ENCODE results near the gene PIAS1. TPM values are rescaled to one million over a fixed set of nuclear protein-coding genes. Genes with fewer than 3 reads are reported as not detected.

Gene PIAS1
- total and polyA plus RNA-seq, 9 of the 15 experiments (the other 6 are each of a cell fraction or from before 2014, with no cell fraction given) = 18.0 to 59.1 (median 28.5) TPM

DNA sequence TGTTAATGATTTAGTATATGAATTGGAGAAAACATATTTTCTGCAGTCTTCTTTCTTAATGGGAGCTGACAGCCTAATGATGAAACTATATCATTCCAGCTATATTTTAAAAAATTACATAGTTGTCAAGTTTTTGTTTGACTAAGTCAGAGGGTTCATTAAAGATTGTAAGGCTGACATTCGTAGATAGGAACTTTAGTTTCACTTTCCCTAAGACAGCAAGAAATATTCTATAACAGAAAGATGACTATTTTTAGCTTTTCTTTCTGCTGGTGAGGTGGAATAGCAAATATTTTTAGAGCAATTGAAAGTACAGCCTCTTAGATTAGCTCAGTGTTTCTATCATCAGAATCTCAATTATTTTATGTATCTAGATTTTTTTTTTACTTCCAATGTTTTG, 60.2 kb downstream of the PIAS1 start:
- Histone ChIP-seq H2AFZ (ENCODE audit: low read depth, low read length) (no peak overlapping the region), H3K4me3 (peak overlapping the region; percentile 5; the same call in 1 of the 2 replicates), H4K20me1 (replicated peaks; ENCODE audit: control insufficient read depth, insufficient read depth, low read length) (no peaks in the 10 kb centered on the region; the same call in 1 of the 2 replicates), H3K4me2 (ENCODE audit: insufficient read depth, low read length) (peak overlapping the region; percentile 19; the same call in 1 of the 2 replicates), H3K9ac (ENCODE audit: insufficient read depth in 1 of 2, low read depth in 2 of 2, low read length in 2 of 2) (peak overlapping the region in 1 of 2 experiments; percentile 28; a peak in 2 of 4 replicates), H3K79me2 (ENCODE audit: control insufficient read depth, insufficient read depth, low read length) (peaks cover 84% of the 10 kb centered on the region), H3K27ac (ENCODE audit: extremely low read depth, low read depth, low read length) (peak overlapping the region; percentile 51; the same call in 1 of the 3 replicates), H3K27me3 (ENCODE audit: control insufficient read depth in 2 of 2, insufficient read depth in 2 of 2, low read length in 2 of 2) (no peaks in the 10 kb centered on the region), H3K9me3 (replicated peaks; ENCODE audit: control insufficient read depth, insufficient read depth, low read depth, low read length) (no peaks in the 10 kb centered on the region), H3K9me1 (ENCODE audit: control insufficient read depth, insufficient read depth, low read length) (no peaks in the 10 kb centered on the region), H3K36me3 (ENCODE audit: control insufficient read depth, insufficient read depth, low read length) (no peaks in the 10 kb centered on the region), H3K4me1 (replicated peaks in 1 of 2; ENCODE audit: control insufficient read depth in 2 of 2, insufficient read depth in 2 of 2, low read length in 2 of 2) (no peaks in the 10 kb centered on the region; a peak in 2 of 5 replicates)
- CTCF ChIA-PET (ENCODE audit: low intra/inter-chr PET ratio) = no interaction called here
- no TSS peak for BruUV-seq (replicated peaks)
- intact Hi-C loops (cut with micrococcal nuclease) (no loop called here), in situ Hi-C loops (cut with MboI) (no loop called here)
- DNase-seq (ENCODE audit: extremely low read depth in 1 of 4, low spot score in 3 of 4) (no peak), FAIRE-seq (no peak), ATAC-seq (no peak; the same call in 2 of the 3 replicates)
- POLR2A ChIA-PET = interaction anchor here (0.8 kb wide), 1 partner anchor 37 kb away, joined by 3 read pairs; no protein-coding TSS in a partner anchor
- WGBS (ENCODE audit: insufficient coverage, low coverage, missing lambda C conversion rate) = 15% methylated on average over 1 of the region's 1 CpG
- no peak for TF ChIP-seq ZBTB11 (CRISPR knock-in tag; IDR thresholded peaks at IDR 0.05)
- no peak for TF ChIP-seq MECOM (CRISPR knock-in tag; IDR thresholded peaks at IDR 0.05)
- no peak for TF ChIP-seq RBM25 (IDR thresholded peaks at IDR 0.05; ENCODE audit: low read depth, low read length, severe bottlenecking)
- no peak for TF ChIP-seq HES1 (IDR thresholded peaks at IDR 0.05; ENCODE audit: low read depth)
- no peak for TF ChIP-seq NCOA6 (IDR thresholded peaks at IDR 0.05)
- TF ChIP-seq, protein P1, sequence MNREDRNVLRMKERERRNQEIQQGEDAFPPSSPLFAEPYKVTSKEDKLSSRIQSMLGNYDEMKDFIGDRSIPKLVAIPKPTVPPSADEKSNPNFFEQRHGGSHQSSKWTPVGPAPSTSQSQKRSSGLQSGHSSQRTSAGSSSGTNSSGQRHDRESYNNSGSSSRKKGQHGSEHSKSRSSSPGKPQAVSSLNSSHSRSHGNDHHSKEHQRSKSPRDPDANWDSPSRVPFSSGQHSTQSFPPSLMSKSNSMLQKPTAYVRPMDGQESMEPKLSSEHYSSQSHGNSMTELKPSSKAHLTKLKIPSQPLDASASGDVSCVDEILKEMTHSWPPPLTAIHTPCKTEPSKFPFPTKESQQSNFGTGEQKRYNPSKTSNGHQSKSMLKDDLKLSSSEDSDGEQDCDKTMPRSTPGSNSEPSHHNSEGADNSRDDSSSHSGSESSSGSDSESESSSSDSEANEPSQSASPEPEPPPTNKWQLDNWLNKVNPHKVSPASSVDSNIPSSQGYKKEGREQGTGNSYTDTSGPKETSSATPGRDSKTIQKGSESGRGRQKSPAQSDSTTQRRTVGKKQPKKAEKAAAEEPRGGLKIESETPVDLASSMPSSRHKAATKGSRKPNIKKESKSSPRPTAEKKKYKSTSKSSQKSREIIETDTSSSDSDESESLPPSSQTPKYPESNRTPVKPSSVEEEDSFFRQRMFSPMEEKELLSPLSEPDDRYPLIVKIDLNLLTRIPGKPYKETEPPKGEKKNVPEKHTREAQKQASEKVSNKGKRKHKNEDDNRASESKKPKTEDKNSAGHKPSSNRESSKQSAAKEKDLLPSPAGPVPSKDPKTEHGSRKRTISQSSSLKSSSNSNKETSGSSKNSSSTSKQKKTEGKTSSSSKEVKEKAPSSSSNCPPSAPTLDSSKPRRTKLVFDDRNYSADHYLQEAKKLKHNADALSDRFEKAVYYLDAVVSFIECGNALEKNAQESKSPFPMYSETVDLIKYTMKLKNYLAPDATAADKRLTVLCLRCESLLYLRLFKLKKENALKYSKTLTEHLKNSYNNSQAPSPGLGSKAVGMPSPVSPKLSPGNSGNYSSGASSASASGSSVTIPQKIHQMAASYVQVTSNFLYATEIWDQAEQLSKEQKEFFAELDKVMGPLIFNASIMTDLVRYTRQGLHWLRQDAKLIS (CRISPR knock-in tag; IDR thresholded peaks at IDR 0.05) = no peak
- TF ChIP-seq ETV6 (IDR thresholded peaks at IDR 0.05; ENCODE audit: borderline replicate concordance in 1 of 2, low read depth in 2 of 2, low read length in 1 of 2) = no peak
- no peak for TF ChIP-seq ETV6 (CRISPR knock-in tag; IDR thresholded peaks at IDR 0.05; ENCODE audit: borderline replicate concordance)
- TF ChIP-seq KLF10 (CRISPR knock-in tag; IDR thresholded peaks at IDR 0.05) = no peak
- TF ChIP-seq CCNT2 (IDR thresholded peaks at IDR 0.05; ENCODE audit: borderline replicate concordance, extremely low read depth, insufficient read length, low read depth, low read length) = peak; percentile 15
- TF ChIP-seq MTA2 (IDR thresholded peaks at IDR 0.05; ENCODE audit: low read depth) = no peak
- TF ChIP-seq, protein P2, sequence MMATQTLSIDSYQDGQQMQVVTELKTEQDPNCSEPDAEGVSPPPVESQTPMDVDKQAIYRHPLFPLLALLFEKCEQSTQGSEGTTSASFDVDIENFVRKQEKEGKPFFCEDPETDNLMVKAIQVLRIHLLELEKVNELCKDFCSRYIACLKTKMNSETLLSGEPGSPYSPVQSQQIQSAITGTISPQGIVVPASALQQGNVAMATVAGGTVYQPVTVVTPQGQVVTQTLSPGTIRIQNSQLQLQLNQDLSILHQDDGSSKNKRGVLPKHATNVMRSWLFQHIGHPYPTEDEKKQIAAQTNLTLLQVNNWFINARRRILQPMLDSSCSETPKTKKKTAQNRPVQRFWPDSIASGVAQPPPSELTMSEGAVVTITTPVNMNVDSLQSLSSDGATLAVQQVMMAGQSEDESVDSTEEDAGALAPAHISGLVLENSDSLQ (IDR thresholded peaks at IDR 0.05) = peak; percentile 27; the same call in 1 of the 2 replicates

Measured in K562 (cell line).